ENCODE measurements around the gene GDF9.
A peak's percentile ranks its signal among the peaks of the same experiment; 100 is the strongest.
"Not testable (repeated sequence)": the region's sequence is repeated elsewhere in the genome, so short reads cannot be mapped to it uniquely, and the experiment has no call there.

Gene GDF9

DNA sequence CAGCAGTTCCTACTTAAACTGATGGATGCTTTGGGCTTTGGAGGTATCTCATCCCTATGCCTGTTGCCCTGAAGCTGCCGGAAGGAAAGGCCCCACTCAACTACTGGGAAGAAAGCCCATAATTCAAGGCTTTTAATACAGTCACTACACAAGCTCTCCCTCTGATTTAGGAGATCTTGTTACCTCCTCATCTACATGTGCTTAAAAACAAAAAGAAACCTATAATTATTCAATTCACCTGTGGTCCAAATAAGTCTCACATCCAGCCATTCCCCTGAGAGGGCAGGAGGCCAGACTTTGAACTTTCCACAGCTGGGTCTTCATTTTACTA, 6.5 kb upstream of the GDF9 start:
- no peak for FAIRE-seq

DNA sequence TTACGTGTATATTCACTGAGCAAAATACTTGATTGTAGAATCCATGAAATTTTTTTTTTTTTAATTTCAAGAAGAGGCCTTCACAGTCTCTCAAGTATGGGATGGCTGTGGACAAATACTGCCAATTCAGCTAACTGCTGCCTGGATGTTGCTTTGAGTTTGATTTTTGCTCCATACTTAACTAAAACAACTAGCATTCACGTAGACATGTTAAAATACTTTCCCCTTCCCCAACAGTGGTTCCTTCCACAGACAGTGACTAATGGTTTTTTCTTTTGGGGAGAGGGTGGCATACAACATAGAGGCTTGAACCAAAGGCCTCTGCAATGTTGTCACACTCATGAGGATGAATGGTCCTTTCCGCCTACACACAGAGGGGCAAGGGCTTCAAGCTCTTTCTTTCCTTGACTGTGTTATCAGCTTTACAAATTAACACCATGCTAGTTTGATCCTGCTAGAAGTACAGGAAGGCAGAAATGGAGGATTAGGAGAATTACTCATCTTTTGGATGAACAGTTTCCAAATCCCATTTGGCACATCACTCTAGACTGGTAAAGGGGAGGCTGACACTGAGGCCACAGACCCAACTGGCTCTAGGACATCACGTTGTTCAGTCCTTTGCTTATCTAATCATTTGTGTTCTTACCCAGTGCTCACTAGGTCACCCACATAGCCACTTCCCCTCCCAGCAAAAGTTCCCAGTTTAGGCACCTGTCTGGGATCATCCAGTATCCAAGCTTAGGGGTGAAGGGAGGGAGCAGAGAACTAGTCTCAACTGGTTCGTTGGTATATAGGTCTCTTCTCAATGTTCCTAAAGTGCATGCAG, 5.4 kb upstream of the GDF9 start:
- no peak for FAIRE-seq

DNA sequence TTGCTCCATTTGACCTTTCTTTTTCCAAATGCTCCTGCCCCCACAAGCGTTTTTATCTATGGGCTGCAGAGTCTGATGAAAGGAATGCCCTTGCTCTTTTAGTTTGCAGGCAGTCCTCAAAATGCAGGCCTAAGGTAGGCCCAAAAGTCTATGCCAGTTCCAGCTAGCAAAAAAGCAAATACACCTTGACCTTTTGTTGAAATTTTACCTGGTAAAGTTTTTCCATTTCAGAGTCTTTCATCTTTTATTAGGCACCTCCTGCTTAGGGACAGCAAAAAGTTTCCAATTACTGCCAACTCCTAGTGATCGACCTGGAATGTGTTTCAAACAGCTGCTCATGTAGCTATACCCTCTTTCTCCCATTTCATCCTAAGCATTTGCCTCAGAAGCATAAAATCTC, 4.5 kb upstream of the GDF9 start:
- FAIRE-seq, result no peak

DNA sequence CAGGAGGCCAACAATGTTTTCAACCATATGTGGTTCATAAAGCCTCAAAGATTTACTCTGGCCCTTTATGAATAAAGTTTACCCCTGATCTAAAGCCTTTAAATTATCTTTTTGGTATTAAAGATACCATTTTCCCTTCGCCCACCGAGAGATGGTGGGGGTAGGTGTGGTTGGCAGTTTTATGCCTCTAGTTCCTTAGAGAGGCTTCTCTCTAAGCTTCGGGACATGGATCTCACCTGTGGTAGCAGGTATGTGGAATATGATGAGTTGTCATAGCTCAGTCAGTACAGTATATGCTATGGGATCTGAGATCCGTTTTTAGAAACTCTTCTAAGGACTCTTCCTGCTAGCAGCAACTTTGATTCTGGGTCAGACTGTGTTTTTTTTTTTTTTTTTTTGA, 2.5 kb upstream of the GDF9 start:
- FAIRE-seq, result no peak

DNA sequence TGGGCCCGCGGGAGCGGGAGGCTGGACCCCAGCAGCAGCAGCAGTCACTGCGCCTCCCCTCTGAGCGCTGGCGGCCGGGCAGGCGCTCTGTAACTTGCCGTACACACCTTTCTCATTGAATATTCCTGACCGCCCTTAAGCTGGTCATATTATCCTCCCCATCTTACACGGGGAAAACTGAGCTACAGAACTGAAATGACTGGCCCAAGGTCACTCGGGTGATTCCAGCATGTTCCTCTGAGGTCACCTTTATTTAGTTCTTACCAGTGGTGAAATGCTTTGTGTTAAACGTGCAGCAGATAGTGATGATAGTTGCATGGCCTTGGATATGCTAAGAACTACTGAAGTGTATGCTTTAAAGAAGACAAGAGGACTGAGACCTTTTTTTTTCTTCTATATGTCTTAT, 780 bp upstream of the GDF9 start:
- no peak for FAIRE-seq

DNA sequence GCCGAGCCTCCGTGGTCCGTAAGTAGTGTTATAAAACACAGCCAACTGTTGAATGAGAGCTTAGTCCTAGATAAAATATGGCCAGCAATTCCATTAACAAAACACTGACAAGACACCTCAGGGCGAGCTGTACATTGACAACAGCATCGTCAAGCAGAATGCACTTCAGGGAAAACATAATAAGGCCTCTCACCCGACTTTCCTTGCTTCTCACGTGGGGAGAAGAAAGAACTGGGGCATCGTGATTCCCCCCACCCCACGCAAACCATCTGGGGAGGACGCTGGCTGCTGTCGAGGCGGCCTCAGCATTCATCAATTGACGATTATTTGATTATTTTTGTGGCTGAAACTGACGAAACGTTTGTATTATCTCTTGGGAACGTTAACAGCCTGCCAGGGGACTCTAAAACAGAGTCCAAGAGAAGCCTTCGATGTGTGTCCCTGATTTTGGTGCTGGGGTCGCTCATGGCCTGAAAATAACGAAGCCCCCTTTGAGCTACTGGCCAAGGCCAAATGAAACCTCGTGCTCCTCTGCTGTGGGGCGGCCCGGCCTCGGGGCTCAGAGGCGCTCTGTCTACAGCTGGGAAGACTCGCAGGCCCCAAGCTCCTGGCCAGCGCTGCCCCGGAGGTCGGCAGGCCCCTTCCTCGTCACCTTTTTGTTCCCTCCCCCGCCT, 464 bp downstream of the GDF9 start:
- no peak for FAIRE-seq

DNA sequence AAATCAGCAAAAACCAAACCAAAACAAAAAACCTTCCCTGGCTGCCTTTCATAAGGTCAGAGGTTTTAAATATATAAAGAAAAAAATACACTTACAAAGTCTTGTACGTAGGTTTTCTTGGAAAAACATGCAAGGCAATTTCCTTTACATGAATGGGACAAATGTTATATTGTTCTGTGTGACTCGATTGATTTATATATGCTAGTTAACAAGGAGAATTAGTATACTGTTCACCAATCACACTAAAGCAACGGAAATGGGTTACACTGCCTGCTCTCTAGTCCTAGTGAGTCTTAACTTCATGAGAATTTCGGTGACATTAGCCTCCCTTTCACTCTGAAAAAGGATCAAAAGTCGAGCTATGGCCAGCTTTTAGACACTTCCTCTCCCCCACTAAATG, 5.5 kb downstream of the GDF9 start:
- FAIRE-seq, result no peak

DNA sequence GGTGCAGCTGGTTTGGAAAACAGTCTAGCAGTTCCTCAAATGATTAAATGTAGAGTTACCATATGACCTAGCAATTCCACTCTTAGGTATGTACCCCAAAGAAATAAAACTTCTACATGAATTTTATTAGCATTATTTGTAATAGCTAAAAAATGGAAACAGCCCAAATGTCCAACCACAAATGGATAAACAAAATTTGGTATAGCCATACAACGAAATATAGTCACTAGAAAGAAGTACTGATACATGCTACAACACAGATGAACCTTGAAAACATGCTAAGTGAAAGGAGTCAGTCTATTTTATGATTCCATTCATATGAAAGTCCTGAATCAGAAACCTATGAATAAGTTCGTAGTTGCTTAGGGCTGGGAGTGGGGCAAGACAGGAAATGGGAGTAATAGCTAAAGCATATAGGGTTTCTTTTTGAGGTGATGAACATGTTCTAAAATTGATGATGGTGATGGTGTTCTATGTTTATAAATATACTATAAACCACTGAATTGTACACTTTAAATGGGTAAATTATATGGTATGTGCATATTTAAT, 6.3 kb downstream of the GDF9 start:
- no peak for FAIRE-seq

DNA sequence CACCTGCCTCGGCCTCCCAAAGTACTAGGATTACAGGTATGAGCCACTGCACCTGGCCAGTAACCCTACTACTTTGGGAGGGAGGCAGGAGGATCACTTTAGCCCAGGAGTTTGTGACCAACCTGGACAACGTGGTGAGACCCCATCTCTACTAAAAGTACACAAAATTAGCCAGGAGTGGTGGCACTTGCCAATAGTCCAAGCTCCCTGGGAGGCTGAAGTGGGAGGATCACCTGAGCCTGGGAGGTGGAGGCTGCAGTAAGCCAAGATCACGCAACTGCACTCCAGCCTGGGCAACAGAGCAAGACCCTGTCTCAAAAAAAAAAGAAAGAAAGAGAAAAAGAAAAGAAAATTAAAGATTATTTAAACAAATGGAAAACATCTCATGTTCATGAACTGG, 10.3 kb downstream of the GDF9 start:
- FAIRE-seq, result no peak

DNA sequence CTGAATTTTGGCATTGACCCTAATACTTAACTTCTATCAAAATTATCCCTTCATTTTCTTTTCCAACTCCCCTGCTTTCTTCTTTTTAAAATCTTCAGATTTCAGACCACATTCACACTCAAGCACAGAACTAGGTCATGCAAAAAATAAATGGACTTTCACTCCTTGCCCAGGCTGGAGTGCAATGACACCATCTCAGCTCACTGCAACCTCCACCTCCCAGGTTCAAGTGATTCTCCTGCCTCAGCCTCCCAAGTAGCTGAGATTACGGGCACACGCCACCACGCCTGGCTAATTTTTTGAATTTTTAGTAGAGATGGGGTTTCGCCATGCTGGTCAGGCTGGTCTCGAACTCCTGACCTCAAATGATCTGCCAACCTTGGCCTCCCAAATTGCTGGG, 11.3 kb downstream of the GDF9 start:
- not testable (repeated sequence) for FAIRE-seq

DNA sequence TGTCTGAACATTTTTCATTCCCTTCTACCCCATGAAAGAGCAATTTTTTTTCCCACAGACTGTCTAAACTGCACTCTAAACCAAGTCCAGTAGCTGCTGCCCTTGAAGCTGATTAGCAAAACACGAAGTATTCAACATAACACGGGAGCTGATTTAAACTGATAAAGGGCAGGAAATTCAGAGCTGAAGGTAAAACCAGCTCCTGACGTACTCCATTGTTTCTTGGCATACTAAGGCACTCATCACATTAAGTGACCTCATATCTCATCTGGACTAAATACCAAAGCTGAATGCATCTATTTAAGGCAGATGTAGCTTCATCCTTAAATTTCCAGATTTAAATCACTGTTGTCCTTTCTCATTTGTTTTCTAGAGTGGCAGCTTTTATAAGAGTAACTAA, 12.0 kb downstream of the GDF9 start:
- FAIRE-seq, result no peak

DNA sequence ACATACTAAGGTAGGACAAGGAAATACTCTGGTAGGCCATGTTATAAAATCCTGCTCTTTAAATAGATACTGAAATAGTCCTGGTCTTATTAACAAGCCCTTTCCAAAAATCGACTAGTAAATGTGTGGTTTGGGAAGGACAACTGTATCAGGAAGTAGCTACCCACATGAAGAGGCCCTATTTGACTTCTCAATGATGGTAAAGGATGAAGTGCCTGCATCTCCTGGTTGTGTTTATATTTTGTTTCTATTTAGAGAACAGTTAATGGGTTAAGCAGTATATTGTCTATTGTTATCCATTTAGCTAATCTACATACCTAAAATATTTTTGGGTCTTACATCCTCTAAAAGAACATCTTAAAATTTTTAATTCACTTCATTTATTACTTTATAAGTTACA, 12.5 kb downstream of the GDF9 start:
- FAIRE-seq, result peak; percentile 87

DNA sequence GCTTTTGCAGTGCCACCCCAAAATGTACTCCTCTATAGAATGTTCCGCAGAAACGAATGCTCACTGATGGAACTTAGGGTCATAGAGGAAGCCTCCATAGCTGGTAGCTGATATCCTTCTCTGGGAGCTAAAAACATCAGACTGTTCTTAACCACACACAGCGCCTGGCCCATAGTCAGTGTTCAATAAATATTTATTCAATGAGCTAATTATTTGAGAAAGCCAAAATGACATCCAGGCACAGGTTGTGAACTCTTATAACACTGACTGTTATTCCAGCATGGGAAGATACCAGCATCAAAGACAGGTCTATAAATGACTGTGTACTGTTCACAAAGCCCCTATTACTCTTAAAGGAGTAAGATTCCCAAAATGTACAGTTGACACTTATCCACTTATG, 12.9 kb downstream of the GDF9 start:
- FAIRE-seq, result no peak

DNA sequence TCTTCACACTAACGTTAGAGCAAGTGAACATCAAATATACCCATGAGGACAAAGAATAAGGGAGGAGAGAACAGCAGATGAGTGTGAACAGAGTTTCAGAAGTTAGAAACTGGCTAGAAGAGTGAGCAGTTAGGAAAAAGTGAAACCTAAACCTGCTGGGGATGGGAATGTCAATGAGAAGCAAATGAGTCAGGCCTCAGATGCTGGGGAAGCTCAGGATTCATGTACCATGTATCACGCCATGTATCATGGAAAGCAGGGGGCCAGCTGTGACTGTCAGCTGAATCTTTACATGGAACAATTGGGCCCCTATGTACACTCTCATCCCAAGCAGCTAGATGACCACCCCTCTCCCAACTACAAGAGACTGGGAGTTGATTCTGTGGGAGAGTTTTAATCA, 16.2 kb downstream of the GDF9 start:
- no peak for FAIRE-seq

DNA sequence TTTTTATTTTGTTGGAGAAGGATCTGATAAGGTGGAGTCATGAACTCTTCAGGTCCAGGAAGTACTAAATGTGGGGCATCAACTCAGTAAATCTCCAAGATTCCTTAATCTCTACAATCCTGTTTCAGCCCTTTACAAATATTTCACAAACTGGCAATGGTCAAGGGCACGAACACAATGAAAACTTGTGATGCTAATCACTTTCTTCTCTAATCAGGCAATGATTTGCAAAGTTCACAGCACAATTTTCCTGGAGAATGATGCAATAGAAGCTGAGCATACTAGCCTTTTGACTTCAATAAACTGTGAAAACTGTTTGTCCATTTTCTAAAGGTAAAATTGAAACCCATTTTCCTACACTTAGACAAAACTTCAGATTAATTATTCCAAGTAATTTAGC, 16.9 kb downstream of the GDF9 start:
- FAIRE-seq, result no peak

DNA sequence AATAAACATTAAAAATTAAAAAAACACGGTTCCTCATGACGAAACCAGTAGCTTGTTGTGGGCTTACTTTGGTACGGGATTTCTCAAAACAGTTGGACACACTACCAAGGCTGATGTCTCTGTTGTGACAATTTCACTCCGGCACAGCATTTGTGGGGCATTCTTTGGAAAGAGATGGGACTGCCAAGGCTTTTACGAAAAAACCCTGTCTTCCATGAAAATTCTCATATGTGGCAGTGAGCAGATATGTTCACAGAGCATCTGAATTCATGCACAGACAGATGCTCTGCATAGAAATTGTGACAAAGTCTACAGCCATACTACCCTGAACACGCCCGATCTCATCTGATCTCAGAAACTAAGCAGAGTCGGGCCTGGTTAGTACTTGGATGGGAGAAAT, 18.0 kb downstream of the GDF9 start:
- no peak for FAIRE-seq

DNA sequence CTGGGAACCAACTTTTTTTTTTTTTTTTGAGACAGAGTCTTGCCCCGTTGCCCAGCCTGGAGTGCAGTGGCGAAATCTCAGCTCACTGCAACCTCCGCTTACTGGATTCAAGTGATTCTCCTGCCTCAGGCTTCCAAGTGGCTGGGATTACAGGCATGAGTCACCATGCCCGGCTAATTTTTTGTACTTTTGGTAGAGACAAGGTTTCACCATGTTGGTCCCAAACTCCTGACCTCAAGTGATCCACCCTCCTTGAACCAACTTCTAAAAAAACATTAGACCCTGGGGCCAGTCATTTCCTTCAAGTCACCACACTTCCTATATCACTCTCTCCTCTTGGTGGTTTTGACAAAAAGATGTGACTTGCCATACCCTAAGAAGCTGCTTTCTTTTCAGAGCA, 25.0 kb downstream of the GDF9 start:
- no peak for FAIRE-seq

DNA sequence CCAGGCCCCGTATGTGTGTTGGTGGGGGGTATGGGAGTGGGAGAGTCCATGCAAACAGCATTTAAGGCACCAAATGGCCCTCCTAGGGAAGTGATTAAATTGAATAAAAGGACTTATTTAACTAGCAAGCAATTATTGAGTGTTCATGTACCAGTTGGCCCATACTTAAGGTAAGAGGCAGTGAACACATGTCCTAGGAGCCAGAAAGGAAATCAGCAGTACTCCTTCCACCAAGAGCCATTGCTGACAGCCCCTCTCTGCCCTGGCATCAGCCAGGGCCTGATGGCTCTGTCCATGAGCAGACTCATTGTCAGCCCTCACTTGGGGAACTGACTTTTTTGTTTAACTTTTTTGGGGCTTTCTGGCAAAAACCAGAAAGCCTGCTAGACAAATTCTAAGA, 25.4 kb downstream of the GDF9 start:
- no peak for FAIRE-seq

DNA sequence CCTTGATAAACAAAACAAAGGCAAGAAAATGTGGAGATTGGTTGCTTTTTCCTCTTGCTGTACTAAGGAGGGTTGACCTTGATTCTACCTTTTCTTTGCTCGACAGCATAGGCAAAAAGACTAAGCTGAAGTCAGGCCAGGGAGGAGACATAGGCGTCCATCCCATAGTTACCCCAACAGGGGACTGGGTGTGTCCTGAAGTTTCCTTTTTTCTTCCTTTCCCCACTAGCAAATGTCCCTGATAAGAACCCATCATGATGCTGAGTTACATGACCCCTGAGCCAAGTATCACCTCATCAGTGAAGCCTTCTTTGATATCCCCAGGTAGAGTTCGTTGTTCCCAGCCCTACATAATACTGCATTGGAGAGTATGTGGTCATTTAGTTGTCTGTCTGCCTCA, 26.0 kb downstream of the GDF9 start:
- FAIRE-seq, result no peak

DNA sequence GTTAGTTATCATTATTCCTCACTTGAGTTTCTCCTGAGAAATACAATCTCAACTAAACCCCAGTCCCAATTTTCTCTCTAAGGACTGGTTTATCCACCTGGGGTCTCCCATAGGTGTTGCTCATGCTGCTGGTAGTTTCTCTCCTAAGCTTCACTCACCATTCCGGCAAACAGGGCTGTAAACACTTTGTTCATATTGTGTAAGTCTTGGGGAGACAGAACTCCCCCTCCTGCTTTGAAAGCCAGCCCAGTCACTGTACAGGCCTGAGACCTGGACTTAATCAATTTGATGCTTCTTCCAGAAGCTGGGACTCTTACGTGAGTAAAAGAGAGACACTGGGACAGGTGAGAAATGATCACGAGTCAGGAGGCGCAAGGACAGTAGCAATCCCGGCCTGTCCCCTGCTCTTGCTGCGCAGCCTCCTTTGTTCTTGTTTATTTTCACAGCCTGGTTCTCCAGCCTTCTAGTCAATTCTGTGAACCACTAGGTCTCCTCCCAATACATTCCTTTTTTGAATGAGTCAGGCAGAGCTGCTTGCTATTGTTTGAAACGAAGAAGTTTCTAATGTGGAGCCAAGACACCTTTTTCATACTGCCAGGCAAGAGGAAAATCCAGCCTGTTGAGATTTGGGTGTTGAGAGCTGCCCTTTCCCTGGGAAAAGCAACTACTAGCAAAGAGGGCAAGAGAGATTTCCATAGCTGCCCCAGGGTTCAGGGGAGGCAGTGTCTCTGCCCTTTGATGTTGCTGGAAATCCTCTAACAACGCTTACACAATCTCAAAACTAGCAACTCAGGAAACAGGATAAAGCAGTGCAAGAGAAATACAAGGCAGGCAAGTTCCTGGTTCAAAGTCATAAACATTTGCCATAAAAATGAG, 26.6 kb downstream of the GDF9 start:
- no peak for FAIRE-seq

DNA sequence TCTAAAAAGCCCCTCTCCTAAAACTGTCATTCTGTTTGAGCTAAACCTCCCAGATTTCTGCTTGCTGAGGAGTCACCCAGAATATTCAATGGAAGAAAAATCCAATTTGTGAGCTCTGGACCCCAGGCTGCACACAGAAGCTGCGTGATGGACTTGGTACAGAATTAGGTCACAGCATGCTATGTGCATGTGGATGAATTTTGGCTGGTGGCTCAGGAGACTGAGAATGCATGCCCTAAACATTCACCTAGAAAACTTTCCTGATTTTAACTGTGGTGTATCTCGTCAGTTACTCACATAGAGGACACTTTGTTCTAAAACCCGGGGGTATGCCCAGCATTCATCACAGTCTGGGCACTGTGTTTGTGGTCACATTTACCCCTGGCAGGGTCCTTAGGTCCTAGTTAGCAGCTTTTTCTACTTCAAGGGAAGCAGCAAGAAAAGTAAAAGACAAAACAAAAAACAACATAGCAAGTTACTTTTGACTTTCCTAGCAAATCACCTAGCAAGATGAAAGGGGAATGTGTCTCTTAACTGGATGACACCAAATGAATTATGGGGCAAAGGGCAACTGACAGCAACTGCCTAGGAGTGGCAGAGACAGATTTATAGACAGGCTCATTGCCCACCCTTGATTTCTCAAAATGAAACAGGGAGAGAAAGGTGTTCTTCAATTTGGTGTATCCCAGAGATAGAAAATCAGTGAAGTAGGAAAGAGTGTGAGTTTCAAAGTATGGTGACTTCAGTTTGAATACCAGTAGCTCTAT, 27.6 kb downstream of the GDF9 start:
- FAIRE-seq, result no peak

DNA sequence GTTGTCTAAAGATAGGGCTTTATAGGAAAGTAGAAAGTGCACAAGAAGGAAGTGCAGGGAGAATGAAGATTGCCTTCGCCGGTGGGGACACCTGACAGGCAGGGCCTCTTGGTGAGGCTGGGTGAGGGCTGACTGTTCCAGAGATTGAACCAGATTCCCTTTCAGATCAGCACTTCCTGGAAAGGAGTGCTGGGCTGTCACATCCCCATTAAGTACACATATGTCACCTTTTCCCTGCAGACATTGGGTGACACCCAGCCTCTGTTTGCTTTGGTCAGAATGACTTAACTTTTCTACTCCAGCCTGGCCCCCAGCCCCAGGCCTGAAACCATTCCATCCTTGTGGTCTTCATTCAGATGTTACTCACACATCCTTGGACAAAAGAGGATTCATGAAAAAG, 28.4 kb downstream of the GDF9 start:
- FAIRE-seq, result no peak

DNA sequence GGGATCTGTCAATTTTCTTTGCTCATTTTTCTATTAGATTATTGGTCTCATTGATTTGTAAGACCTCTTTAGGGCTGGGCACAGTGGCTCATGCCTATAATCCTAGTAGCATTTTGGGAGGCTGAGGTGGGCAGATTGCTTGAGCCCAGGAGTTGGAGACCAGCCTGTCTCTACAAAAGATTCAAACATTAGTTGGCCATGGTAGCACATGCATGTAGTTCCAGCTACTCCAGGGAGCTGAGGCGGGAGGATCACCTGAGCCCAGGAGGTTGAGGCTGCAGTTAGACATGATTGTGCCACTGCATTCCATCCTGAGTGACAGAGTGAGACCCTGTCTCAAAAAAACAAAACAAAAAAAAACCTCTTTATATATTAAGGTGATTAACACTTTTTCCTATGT, 29.4 kb downstream of the GDF9 start:
- no peak for FAIRE-seq
